Endothelial cell of umbilical vein (primary cell): ENCODE data around the gene TLCD3B. TPM values are rescaled to one million over a fixed set of nuclear protein-coding genes. Genes with fewer than 3 reads are reported as not detected.

Source experiments
- BruUV-seq: library from RNA; stranded (reverse); fragments of 400-500 nt; replicated peaks from 2 replicates; lab custom pipeline; 2021; lab: Mats Ljungman, UMichigan
- CTCF ChIA-PET: fragments of 300-600, 350-600 bp; sonication (Branson Sonifier 250); formaldehyde crosslinking; loops from one replicate; lab custom pipeline; 2021; ENCODE audit warnings: antibody characterized with exemption, inconsistent platforms; lab: Charles Lee
- POLR2A ChIA-PET: fragments of 300-600, 350-600 bp; sonication (Branson Sonifier 250); formaldehyde crosslinking; loops from one replicate; lab custom pipeline; 2021; ENCODE audit warnings: antibody characterized with exemption, inconsistent platforms; lab: Charles Lee
- DNase-seq: peaks from one replicate; pipeline ENCODE4 v3.0.0-alpha.2; 2011; ENCODE audit warnings: low read depth, low spot score
- FAIRE-seq: peaks from 2 replicates; lab custom pipeline; 2011; peaks lifted over from hg19 to GRCh38; lab: Jason Lieb, UNC
- H2AFZ ChIP-seq: 2 replicates; pipeline ENCODE4 v1.6.0; 2012; ENCODE audit warnings: low read depth, low read length, control low read depth, inconsistent platforms
- H3K27ac ChIP-seq: 2 replicates; pipeline ENCODE4 v1.5.1; 2011; ENCODE audit warnings: low read depth, mild to moderate bottlenecking, control low read depth, low read length, moderate library complexity; ENCODE audit not compliant: insufficient read depth
- H3K27me3 ChIP-seq, 2 experiments: 2 replicates each; pipeline versions ENCODE4 v1.6.0 to v1.6.1; 2011; ENCODE audit warnings: low read length in 2 of 2, mixed read lengths in 1 of 2; ENCODE audit not compliant: control insufficient read depth in 2 of 2, insufficient read depth in 2 of 2
- H3K36me3 ChIP-seq, 2 experiments: 2 replicates in 1 of 2; 3 replicates in 1 of 2; pipeline ENCODE4 v1.5.1; 2011; ENCODE audit warnings: low read length in 2 of 2, mild to moderate bottlenecking in 1 of 2, moderate library complexity in 1 of 2; ENCODE audit not compliant: control insufficient read depth in 2 of 2, insufficient read depth in 2 of 2; ENCODE audit errors: extremely low read depth in 1 of 2
- H3K4me1 ChIP-seq: 3 replicates; pipeline ENCODE4 v1.5.1; 2011; ENCODE audit warnings: mild to moderate bottlenecking, low read length; ENCODE audit not compliant: control insufficient read depth, insufficient read depth; ENCODE audit errors: extremely low read depth
- H3K4me2 ChIP-seq: 2 replicates; pipeline ENCODE4 v1.6.1; 2011; ENCODE audit warnings: low read length, control low read depth, mixed read lengths; ENCODE audit not compliant: insufficient read depth
- H3K4me3 ChIP-seq, 3 experiments: fragments of 200-600 bp in 1 of 3; sonication (generic), shearing (Covaris generic) in 1 of 3; replicated peaks in 1 of 3; 2 replicates each; pipeline ENCODE4 v1.5.1; 2011 to 2016; ENCODE audit warnings: control low read depth in 3 of 3, low read length in 3 of 3, mild to moderate bottlenecking in 2 of 3, inconsistent platforms in 1 of 3, low read depth in 1 of 3, moderate library complexity in 1 of 3; ENCODE audit not compliant: insufficient read depth in 1 of 3
- H3K79me2 ChIP-seq: 2 replicates; pipeline ENCODE4 v1.6.0; 2012; ENCODE audit warnings: low read length, inconsistent platforms; ENCODE audit not compliant: control insufficient read depth, insufficient read depth
- H3K9ac ChIP-seq: replicated peaks from 2 replicates; pipeline ENCODE3; 2011; ENCODE audit warnings: low read length, control low read depth; ENCODE audit not compliant: insufficient read depth; ENCODE audit errors: extremely low read depth
- H3K9me1 ChIP-seq: replicated peaks from 3 replicates; pipeline ENCODE4 v1.6.0; 2011; ENCODE audit warnings: mild to moderate bottlenecking, low read length; ENCODE audit not compliant: control insufficient read depth, insufficient read depth; ENCODE audit errors: extremely low read depth
- H3K9me3 ChIP-seq: replicated peaks from 2 replicates; pipeline ENCODE4 v1.5.1; 2012; ENCODE audit warnings: low read length, inconsistent platforms; ENCODE audit not compliant: control insufficient read depth, insufficient read depth
- H4K20me1 ChIP-seq: replicated peaks from 2 replicates; pipeline ENCODE3; 2011; ENCODE audit warnings: mild to moderate bottlenecking, low read length; ENCODE audit not compliant: control insufficient read depth, insufficient read depth; ENCODE audit errors: extremely low read depth
- CTCF ChIP-seq, 2 donors: IDR thresholded peaks; 1 replicate in 1 of 2; 2 replicates in 1 of 2; pipeline ENCODE4 v1.5.1; 2011; ENCODE audit warnings: low read length in 2 of 2, mild to moderate bottlenecking in 2 of 2, moderate library complexity in 2 of 2, control low read depth in 1 of 2, inconsistent platforms in 1 of 2, low read depth in 1 of 2; ENCODE audit not compliant: insufficient read depth in 1 of 2; ENCODE audit errors: extremely low read depth in 1 of 2
- EZH2 ChIP-seq: IDR thresholded peaks from 2 replicates; pipeline ENCODE4 v1.6.1; 2012; ENCODE audit warnings: borderline replicate concordance, low read depth, mild to moderate bottlenecking, moderate library complexity, low read length, inconsistent platforms; ENCODE audit not compliant: severe bottlenecking
- FOS ChIP-seq: IDR thresholded peaks from 2 replicates; pipeline ENCODE4 v1.6.1; 2011; ENCODE audit warnings: mild to moderate bottlenecking, low read length, moderate library complexity, borderline replicate concordance; ENCODE audit not compliant: insufficient read depth
- GATA2 ChIP-seq: IDR thresholded peaks from 2 replicates; pipeline ENCODE4 v1.7.0; 2011; ENCODE audit warnings: low read depth, mild to moderate bottlenecking, moderate library complexity, mixed read lengths, low read length; ENCODE audit not compliant: insufficient read length, insufficient read depth
- JUN ChIP-seq: IDR thresholded peaks from 2 replicates; pipeline ENCODE4 v1.6.1; 2011; ENCODE audit warnings: borderline replicate concordance, low read depth; ENCODE audit not compliant: insufficient read length, insufficient read depth
- MYC ChIP-seq: IDR thresholded peaks from one replicate; pipeline ENCODE4 v1.6.1; 2011; ENCODE audit warnings: mild to moderate bottlenecking, low read depth, low read length
- POLR2A ChIP-seq: IDR thresholded peaks from 2 replicates; pipeline ENCODE4 v1.6.1; 2012; ENCODE audit warnings: low read depth, mild to moderate bottlenecking, control low read depth, low read length
- POLR2AphosphoS5 ChIP-seq: IDR thresholded peaks from 2 replicates; pipeline ENCODE4 v1.6.1; 2012; ENCODE audit warnings: low read depth, mild to moderate bottlenecking, control low read depth, low read length, moderate library complexity; ENCODE audit not compliant: insufficient read depth
- dilution Hi-C: fragments of 300-500 bp; cut with MboI; formaldehyde crosslinking; loops from one replicate; pipeline ENCODE4 v1.15.0; 2019; ENCODE audit warnings: low sequenced_read_pairs; ENCODE audit not compliant: extremely low pct_ligation_motif_present
- intact Hi-C: fragments of 100-400 bp; cut with micrococcal nuclease; formaldehyde crosslinking; loops from one replicate; pipeline ENCODE4 v1.10.0; 2022
- polyA plus RNA-seq, 4 experiments: library from polyadenylated mRNA; depleted of rRNA in 3 of 4; stranded (reverse) in 3 of 4; unstranded in 1 of 4; fragments of >200 nt; gene quantifications; 2 replicates each; pipeline versions ENCODE4 v1.2.1 to v1.2.3, GENCODE V29; 2011 to 2012; ENCODE audit warnings: missing spikeins in 1 of 4
- total RNA-seq: library from RNA; stranded (reverse); gene quantifications from 2 replicates; pipeline ENCODE4 v1.2.3, GENCODE V29; 2021
- TF ChIP-seq, protein P1 (sequence below): IDR thresholded peaks from 2 replicates; pipeline ENCODE4 v1.6.1; 2011; ENCODE audit not compliant: insufficient read depth, insufficient read length

Gene TLCD3B
- total and polyA plus RNA-seq, 2 donors (not counting 3 experiments of a cell fraction or from before 2014, with no cell fraction given), result 0.37 to 0.86 TPM

DNA sequence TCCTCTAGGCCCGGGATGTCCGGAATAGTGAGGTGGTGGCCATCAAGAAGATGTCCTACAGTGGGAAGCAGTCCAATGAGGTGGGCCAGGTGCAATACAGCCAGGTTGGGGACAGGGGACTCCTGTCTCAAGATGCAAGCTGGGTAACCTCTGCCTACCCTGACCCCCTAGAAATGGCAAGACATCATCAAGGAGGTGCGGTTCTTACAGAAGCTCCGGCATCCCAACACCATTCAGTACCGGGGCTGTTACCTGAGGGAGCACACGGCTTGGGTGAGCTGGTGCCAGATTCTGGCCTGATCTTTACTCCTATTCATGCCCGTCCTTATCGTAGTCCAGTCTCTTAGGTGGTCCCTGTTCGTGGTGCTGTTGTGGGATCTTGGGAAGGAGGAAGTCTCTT is 53.0 kb downstream of the TLCD3B start:
- no peaks in the 10 kb centered on the region for H3K9me1 ChIP-seq
- H3K36me3 ChIP-seq, result peaks cover 31 to 47% of the 10 kb centered on the region in 2 experiments
- DNase-seq (no peak), FAIRE-seq (no peak)
- ChIA-PET CTCF (no interaction called here), POLR2A (no interaction called here)
- dilution Hi-C loops, result no loop called here
- no TSS peak for BruUV-seq
- H2AFZ ChIP-seq, result no peak overlapping the region
- no peak overlapping the region for H3K9ac ChIP-seq
- peak overlapping the region; percentile 81 for H3K27ac ChIP-seq
- peaks cover 67% of the 10 kb centered on the region for H3K79me2 ChIP-seq
- H3K9me3 ChIP-seq, result no peaks in the 10 kb centered on the region
- TF ChIP-seq, protein P1, sequence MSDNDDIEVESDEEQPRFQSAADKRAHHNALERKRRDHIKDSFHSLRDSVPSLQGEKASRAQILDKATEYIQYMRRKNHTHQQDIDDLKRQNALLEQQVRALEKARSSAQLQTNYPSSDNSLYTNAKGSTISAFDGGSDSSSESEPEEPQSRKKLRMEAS, result no peak
- TF ChIP-seq POLR2AphosphoS5, result no peak
- no peak for TF ChIP-seq GATA2
- no peak for TF ChIP-seq MYC
- no peaks in the 10 kb centered on the region for H3K27me3 ChIP-seq
- intact Hi-C loops, result loop anchor here (5.0 kb wide), 1 partner anchor 186 kb away; the partner anchor contains the start of gene KIF22
- no peak overlapping the region for H3K4me2 ChIP-seq
- H3K4me3 ChIP-seq, result no peak overlapping the region
- peaks cover 47% of the 10 kb centered on the region for H3K4me1 ChIP-seq
- H4K20me1 ChIP-seq, result no peaks in the 10 kb centered on the region

DNA sequence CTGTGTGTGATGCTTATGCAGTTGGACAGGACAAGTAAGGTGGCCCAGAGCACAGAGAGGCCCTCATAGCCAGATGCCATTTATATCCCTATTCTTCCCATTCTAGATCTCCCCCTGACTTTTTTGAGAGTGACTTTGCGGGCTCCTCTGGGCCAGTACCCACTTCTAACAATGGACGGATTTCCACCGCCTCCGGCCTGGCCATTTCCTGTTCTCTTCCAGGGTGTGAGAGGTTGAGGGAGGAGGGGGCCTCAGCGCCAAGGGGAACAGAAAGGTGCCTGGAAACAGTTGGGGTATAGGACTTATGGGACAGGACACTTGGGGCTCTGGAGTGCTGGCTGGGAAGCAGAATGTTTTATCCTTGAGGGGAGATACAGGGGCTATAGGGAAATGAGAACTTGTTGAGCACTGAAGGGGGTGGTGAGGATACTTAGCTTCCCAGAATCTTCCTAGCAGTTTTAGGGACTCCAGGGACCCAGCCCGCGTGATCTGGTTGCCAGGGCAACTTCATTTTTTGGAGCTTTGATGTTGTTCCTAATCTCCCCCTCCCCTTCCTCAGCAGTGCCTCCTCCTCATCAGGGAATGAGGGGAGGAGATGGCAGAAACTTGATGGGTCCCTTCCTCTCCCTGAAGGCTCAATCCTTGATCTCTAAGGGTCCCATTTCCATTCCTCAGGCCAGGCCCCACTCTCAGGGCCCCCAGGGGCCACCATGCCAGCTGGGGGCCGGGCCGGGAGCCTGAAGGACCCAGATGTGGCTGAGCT is 53.8 kb downstream of the TLCD3B start:
- Histone ChIP-seq H3K79me2 (peaks cover 67% of the 10 kb centered on the region), H3K36me3 (peaks cover 27 to 39% of the 10 kb centered on the region in 2 experiments), H3K9ac (peak overlapping the region; percentile 93), H3K4me2 (peak overlapping the region; percentile 98), H3K9me1 (no peaks in the 10 kb centered on the region), H3K27ac (peak overlapping the region; percentile 81), H3K9me3 (no peaks in the 10 kb centered on the region), H4K20me1 (no peaks in the 10 kb centered on the region), H2AFZ (no peak overlapping the region), H3K4me3 (peak overlapping the region in 2 of 3 experiments; percentile 79 to 94), H3K27me3 (no peaks in the 10 kb centered on the region), H3K4me1 (peaks cover 47% of the 10 kb centered on the region)
- ChIA-PET POLR2A (no interaction called here), CTCF (interaction anchor here (0.6 to 2.8 kb wide), 3 partner anchors 16 to 168 kb away, joined by 3 to 14 read pairs (median 3); partner anchors contain the start of gene TMEM219)
- dilution Hi-C loops (no loop called here), intact Hi-C loops (loop anchor here (5.0 kb wide), 1 partner anchor 185 kb away; the partner anchor contains the start of gene KIF22)
- TF ChIP-seq JUN (no peak), EZH2 (no peak), FOS (no peak), POLR2AphosphoS5 (peak; percentile 70), CTCF (IDR thresholded peaks at IDR 0.05; ENCODE audit: extremely low read depth in 1 of 2, insufficient read depth in 1 of 2, low read depth in 1 of 2, low read length in 2 of 2) (no peak), MYC (no peak), POLR2A (peak; percentile 70), GATA2 (no peak)
- TF ChIP-seq, protein P1, result no peak
- no TSS peak for BruUV-seq
- DNase-seq (peak; percentile 77), FAIRE-seq (peak; percentile 70)
